Muscle layer of duodenum (tissue), 2 donors: ENCODE measurements around the gene CDCA3.

Experiments
- H3K27ac ChIP-seq: one replicate; pipeline ENCODE4 v1.7.0; 2013; ENCODE audit warnings: mild to moderate bottlenecking, low read length
- H3K27me3 ChIP-seq: one replicate; pipeline ENCODE4 v1.7.0; 2013; ENCODE audit warnings: low read depth, mild to moderate bottlenecking, control low read depth, low read length
- H3K36me3 ChIP-seq, 2 donors: one replicate each; pipeline ENCODE4 v1.7.0; 2013; ENCODE audit warnings: low read length in 2 of 2, control low read depth in 1 of 2, mild to moderate bottlenecking in 1 of 2; ENCODE audit not compliant: insufficient read depth in 2 of 2, control insufficient read depth in 1 of 2
- H3K4me1 ChIP-seq, 2 donors: one replicate each; pipeline ENCODE4 v1.7.0; 2013; ENCODE audit warnings: low read length in 2 of 2, mild to moderate bottlenecking in 2 of 2, control low read depth in 1 of 2, moderate library complexity in 1 of 2; ENCODE audit not compliant: insufficient read depth in 2 of 2, control insufficient read depth in 1 of 2
- H3K4me3 ChIP-seq, 2 donors: one replicate each; pipeline ENCODE4 v1.7.0; 2013; ENCODE audit warnings: low read length in 2 of 2, low read depth in 1 of 2, mild to moderate bottlenecking in 1 of 2
- H3K9me3 ChIP-seq, 2 donors: one replicate each; pipeline ENCODE4 v1.7.0; 2013; ENCODE audit warnings: low read length in 2 of 2, control low read depth in 1 of 2, mild to moderate bottlenecking in 1 of 2; ENCODE audit not compliant: control insufficient read depth in 1 of 2
- donor health status: healthy.

CDCA3 gene

DNA sequence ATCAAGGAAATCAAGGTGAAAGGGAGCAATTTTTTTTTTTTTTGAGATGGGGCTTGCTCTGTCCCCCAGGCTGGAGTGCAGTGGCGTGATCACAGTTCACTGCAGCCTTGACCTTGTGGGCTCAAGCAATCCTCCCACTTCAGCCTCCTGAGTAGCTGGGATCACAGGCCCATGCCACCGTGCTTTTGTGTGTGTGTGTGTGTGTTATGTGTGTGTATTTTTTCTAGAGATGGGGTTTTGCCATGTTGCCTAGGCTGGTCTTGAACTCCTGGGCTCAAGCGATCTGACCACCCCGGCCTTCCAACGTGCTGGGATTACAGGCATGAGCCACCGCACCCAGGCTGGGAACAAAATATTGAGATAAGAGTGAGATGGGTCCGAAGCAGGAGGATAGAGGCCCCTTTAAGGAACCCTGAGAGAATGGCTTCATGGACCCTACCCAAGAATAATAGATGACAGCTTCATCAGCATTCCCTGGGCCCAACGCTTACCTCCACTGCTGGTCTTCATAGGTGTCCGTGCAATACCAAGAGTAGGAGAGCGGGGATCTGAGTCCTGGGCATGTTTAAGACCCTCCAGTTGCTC lies 1.0 kb downstream of the CDCA3 start:
- Histone ChIP-seq H3K9me3 (no peaks in the 10 kb centered on the region), H3K27ac (peak overlapping the region; percentile 5), H3K36me3 (peaks cover 9 to 41% of the 10 kb centered on the region in 2 donors), H3K27me3 (no peaks in the 10 kb centered on the region), H3K4me1 (peaks cover 14 to 22% of the 10 kb centered on the region in 2 donors), H3K4me3 (peak overlapping the region in 1 of 2 donors; percentile 89)

DNA sequence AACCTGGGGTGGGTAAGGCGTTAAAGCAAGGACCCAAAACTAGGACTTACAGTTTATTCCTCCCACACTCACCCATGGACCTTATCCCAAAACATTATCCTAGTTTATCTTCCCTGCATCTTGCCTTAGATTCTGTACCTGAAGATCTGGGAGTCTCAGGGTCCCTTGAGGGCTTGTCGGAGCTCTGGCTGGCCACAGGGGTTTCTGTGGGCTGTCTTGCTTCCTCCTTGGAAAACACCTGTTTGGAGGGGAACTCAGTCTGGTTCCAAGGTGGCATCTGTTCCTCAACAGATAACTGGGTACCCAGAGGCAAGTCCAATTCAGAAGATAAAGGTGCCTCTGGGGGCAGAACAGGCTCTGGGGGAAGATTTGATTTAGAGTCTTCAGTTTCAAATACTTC lies 1.7 kb downstream of the CDCA3 start:
- Histone ChIP-seq H3K4me3 (no peak overlapping the region), H3K36me3 (peaks cover 9 to 48% of the 10 kb centered on the region in 2 donors), H3K27ac (no peak overlapping the region), H3K4me1 (peaks cover 14 to 22% of the 10 kb centered on the region in 2 donors), H3K27me3 (no peaks in the 10 kb centered on the region), H3K9me3 (no peaks in the 10 kb centered on the region)

DNA sequence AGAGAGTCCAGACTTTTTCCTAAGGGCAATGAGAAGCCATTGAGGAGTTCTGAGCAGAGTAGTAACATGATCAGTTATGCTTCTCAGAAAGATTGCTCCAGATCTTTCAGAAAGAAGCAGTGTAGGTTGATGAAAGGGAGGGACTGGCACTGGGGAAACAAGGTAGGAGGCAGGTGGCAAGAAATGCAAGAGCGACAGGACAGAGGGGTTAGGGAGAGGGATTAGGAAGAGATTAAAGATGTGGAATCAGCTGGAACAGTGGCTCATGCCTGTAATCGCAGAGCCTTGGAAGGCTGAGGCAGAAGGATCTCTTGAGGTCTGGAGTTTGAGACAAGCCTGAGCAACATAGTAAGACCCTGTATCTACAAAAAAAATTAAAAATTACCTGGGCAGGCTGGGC lies 3.4 kb downstream of the CDCA3 start:
- Histone ChIP-seq H3K27ac (no peak overlapping the region), H3K4me1 (peaks cover 6 to 7% of the 10 kb centered on the region in 2 donors), H3K4me3 (no peak overlapping the region), H3K27me3 (no peaks in the 10 kb centered on the region), H3K36me3 (peaks cover 9 to 50% of the 10 kb centered on the region in 2 donors), H3K9me3 (no peaks in the 10 kb centered on the region)

DNA sequence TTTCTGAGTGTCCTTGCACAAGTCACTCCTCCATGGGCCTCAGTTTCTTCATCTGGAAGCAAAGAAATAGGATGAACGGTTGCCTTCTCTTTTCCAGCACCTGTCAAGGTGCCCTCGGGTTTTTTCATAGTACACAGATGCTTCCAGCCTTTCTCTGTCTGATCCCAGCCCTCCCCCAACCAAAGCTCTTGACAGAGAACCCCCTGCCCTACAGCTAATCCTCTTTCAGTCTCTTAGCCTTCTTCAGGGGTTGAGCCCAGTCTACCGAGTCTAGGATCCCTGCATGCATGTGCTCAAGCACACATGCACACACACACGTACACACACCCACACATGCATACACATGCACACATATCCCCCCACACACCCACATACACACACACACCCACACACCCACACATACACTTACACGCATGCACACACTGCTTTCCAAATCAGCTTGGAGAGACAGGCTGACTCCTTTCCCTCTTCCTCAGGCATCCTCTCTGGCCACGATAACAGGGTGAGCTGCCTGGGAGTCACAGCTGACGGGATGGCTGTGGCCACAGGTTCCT lies 4.7 kb downstream of the CDCA3 start:
- Histone ChIP-seq H3K4me1 (peaks cover 6 to 7% of the 10 kb centered on the region in 2 donors), H3K4me3 (no peak overlapping the region), H3K27ac (no peak overlapping the region), H3K9me3 (no peaks in the 10 kb centered on the region), H3K27me3 (no peaks in the 10 kb centered on the region), H3K36me3 (peaks cover 9 to 50% of the 10 kb centered on the region in 2 donors)

DNA sequence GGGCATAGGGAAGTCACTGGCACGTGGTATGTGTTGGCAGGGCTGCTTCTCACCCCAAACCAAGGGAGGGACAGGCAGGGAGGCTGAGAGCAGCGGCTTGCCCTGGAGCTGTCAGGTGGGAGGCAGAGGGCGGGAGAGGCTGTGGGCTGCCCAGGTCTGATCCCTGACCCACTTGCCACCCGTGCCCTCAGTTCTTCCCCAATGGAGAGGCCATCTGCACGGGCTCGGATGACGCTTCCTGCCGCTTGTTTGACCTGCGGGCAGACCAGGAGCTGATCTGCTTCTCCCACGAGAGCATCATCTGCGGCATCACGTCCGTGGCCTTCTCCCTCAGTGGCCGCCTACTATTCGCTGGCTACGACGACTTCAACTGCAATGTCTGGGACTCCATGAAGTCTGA lies 5.7 kb downstream of the CDCA3 start:
- Histone ChIP-seq H3K27ac (no peak overlapping the region), H3K4me3 (no peak overlapping the region), H3K36me3 (peaks cover 9 to 50% of the 10 kb centered on the region in 2 donors)

DNA sequence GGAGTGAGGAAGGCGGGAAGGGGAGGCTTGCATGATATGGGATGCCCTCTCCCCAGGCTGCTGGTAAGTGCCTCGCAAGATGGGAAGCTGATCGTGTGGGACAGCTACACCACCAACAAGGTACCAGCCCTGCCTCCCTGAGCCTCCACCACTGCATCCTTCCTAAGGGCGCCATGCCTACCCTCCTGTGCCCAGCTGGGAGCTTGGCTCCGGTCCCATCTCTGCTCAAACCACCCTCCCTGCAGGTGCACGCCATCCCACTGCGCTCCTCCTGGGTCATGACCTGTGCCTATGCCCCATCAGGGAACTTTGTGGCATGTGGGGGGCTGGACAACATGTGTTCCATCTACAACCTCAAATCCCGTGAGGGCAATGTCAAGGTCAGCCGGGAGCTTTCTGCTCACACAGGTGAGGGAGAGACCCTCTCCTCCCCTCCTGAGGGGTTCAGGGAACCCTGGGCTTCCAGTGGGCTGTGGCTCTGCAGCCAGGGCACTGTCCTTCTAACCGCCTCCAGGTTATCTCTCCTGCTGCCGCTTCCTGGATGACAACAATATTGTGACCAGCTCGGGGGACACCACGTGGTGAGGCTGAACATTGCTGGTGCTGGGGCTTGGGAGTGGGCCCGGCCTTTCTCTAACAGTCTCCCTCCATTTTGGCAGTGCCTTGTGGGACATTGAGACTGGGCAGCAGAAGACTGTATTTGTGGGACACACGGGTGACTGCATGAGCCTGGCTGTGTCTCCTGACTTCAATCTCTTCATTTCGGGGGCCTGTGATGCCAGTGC lies 7.8 kb downstream of the CDCA3 start:
- Histone ChIP-seq H3K4me3 (no peak overlapping the region), H3K9me3 (no peaks in the 10 kb centered on the region), H3K4me1 (peaks cover 0 to 3% of the 10 kb centered on the region in 2 donors), H3K27me3 (no peaks in the 10 kb centered on the region), H3K27ac (no peak overlapping the region), H3K36me3 (peaks cover 9 to 57% of the 10 kb centered on the region in 2 donors)

More for the DNA sequence above, 5.7 kb downstream of the CDCA3 start:
- Histone ChIP-seq H3K9me3 (no peaks in the 10 kb centered on the region), H3K27me3 (no peaks in the 10 kb centered on the region), H3K4me1 (no peaks in the 10 kb centered on the region)

DNA sequence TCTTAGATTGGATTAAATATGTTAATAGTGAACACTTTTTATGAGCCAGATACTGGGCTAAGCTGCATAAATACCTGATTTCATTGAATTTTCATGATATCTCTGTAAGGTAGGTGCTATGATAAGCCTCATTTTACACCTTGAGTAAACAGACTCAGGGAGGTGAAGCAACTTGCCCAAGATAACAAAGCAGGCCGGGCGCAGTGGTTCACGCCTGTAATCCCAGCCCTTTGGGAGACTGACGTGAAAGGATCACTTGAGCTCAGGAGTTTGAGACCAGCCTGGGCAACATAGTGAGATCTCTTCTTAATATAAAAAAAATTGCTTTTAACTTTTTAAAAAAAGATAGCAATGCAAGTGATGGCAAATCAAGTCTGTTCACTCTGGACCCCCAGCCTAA lies 9.0 kb downstream of the CDCA3 start:
- Histone ChIP-seq H3K36me3 (peaks cover 9 to 62% of the 10 kb centered on the region in 2 donors), H3K27me3 (no peaks in the 10 kb centered on the region), H3K4me1 (peaks cover 0 to 3% of the 10 kb centered on the region in 2 donors), H3K27ac (no peak overlapping the region), H3K4me3 (no peak overlapping the region), H3K9me3 (no peaks in the 10 kb centered on the region)

DNA sequence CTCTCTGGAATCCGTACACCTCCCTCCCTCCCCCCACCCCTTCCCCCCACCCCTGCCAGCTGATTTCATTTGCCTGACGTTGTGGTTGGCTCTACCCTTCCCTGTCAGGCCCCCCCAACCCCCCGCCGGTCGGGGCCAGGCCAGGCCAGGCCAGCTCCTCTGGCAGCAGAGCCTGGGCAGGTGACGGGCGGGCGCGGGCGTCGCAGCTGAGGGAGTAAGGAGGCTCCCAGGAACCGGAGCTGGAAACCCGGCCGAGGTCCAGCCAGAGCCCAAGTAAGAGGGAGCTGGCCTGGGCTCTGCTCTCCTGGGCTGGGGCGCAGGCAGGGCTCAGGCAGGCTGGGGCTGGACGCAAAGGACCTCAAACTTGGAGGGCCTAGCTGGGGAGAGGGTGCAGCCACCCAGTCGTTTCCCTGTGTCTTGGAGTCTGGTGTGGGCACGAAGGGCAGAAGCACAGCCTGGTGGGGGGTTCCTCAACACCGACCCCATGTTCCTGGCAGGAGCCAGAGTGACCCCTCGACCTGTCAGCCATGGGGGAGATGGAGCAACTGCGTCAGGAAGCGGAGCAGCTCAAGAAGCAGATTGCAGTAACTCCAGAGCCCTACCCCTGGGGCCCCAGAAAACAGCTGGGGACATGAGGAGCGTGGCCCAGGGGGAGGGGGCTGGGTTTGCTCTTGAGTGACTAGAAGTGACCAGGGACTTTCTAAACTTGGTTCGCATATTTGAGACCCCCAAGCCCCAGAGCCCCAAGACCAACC lies 10.1 kb downstream of the CDCA3 start, which contains the start of gene GNB3:
Gene GNB3, plus strand, starts transcription at position 165 of the 755 bp plus-strand sequence. Its CDS starts 363 bp downstream, at position 528.
- Histone ChIP-seq H3K4me3 (no peak within 1 kb of the TSS), H3K36me3 (peaks cover 2 to 53% of the 10 kb centered on the region in 2 donors), H3K9me3 (no peaks in the 10 kb centered on the region), H3K4me1 (peaks cover 0 to 3% of the 10 kb centered on the region in 2 donors), H3K27me3 (no peaks in the 10 kb centered on the region), H3K27ac (no peak within 1 kb of the TSS)

DNA sequence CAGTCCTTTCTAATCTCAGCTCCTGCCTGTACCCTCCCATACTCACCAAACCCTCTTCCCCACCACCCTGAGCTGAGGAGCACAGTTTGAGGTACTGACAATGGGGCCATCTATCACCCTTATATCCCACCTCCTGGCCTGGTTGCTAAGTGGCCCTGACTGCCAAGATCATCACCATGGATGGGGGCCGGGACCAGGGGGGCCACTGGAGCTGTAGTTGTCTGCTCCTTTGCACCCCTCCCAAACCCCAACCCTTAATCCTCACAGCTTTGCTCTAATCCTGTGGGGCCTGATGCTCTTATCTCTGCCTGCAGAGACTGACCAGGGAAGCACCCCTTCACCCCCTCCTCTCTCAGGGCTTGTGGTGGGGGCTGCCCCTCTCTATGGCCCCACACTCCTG lies 10.8 kb downstream of the CDCA3 start:
- no peaks in the 10 kb centered on the region for H3K9me3 ChIP-seq
- no peaks in the 10 kb centered on the region for H3K27me3 ChIP-seq
- H3K4me3 ChIP-seq, result no peak overlapping the region
- peaks cover 0 to 47% of the 10 kb centered on the region in 2 donors for H3K36me3 ChIP-seq
- peaks cover 0 to 3% of the 10 kb centered on the region in 2 donors for H3K4me1 ChIP-seq
- no peak overlapping the region for H3K27ac ChIP-seq

DNA sequence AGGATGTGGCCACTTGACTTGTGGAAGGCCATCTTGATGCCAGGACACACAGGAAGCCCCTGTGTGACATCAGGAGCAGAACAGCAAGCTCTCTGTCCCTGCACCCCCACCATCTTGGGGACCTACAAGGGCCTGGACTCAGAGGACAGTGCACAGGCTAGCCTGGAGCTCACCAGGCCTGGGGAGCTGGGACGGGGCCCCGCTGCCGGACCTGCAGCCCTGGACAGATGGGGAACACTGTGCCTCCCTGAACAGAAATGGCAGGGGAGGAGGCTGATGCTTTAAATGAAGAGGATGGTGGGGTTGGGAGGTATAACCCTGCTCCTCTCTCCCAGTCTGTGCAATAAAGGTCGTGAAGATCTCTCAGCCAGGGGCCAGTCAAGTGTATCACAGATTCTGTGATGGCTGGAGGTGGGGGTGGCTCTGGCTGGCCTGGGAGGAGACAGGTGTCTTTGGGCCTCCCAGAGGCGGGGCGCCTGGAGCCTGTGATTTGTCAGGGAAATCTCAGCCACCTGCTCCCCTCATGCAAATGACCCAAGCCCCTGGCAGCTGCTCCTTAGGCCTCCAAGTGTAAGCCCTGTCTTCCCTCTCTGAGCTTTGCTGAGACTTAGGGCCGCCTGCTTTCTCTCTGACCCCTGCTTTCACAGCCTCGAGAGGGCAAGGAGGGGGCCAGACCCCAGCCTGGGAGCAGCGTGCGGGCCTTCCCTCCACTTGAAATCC lies 11.4 kb downstream of the CDCA3 start:
- Histone ChIP-seq H3K36me3 (peaks cover 0 to 40% of the 10 kb centered on the region in 2 donors), H3K27ac (no peak overlapping the region), H3K4me1 (peaks cover 0 to 3% of the 10 kb centered on the region in 2 donors), H3K9me3 (no peaks in the 10 kb centered on the region), H3K4me3 (no peak overlapping the region), H3K27me3 (no peaks in the 10 kb centered on the region)
